Gastrocnemius medialis (tissue), 4 donors: ENCODE measurements around the gene TMIE.

Source experiments
- POLR2A ChIP-seq, 2 donors: fragments of 450-650 bp; IDR thresholded peaks; one replicate each; pipeline ENCODE4 v1.6.1; 2017; ENCODE audit warnings: antibody characterized with exemption in 2 of 2, mild to moderate bottlenecking in 2 of 2, moderate library complexity in 2 of 2
- TF ChIP-seq, protein P1 (sequence below), 5 experiments: fragments of 450-650 bp in 3 of 5; fragments of 200-600 bp in 2 of 5; sonication (generic) in 2 of 5; IDR thresholded peaks in 4 of 5; conservative IDR thresholded peaks in 1 of 5; 1 replicate in 4 of 5; 2 replicates in 1 of 5; pipeline ENCODE4 v1.5.1; 2016 to 2019; ENCODE audit warnings: antibody characterized with exemption in 5 of 5, mild to moderate bottlenecking in 3 of 5, moderate library complexity in 3 of 5

DNA sequence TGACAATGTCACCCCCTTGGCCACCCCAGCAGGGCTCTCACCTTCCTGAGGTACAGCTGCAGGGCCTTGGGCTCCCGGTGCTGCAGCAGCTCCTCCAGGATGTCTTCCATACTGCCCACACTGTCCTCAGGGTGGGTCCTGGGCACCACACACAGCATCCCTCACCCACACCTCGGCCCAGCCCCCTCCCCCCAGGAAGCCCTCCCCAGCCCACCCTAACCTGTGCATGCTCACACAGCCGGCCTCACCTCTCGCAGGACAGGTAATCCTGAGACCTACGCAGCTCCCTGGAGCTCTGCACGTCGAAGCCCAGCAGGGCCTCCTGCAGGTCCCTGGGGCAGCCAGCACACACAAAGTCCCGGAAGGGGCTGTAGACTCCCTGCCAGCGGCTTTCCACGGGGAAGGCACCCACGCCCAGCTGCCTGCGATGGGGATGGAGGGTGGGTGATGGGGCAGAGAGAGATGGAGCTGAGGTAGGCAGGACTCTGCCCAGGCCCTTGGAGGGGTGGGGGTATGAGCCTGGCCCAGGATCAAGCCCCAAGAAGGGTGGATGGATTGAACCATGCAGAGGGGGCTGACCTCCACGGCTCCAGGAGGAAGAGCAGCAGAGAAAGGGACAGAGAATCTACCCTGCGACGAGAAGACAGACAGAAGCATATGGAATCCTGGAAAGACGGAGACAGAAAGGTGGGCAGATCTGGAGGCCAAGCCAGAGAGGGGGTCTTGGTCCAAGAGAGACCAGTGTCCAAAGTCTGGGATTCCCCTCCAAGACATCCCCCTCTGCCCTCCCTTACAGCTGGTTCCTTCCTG lies 24.4 kb upstream of the TMIE start:
- TF ChIP-seq, protein P1, sequence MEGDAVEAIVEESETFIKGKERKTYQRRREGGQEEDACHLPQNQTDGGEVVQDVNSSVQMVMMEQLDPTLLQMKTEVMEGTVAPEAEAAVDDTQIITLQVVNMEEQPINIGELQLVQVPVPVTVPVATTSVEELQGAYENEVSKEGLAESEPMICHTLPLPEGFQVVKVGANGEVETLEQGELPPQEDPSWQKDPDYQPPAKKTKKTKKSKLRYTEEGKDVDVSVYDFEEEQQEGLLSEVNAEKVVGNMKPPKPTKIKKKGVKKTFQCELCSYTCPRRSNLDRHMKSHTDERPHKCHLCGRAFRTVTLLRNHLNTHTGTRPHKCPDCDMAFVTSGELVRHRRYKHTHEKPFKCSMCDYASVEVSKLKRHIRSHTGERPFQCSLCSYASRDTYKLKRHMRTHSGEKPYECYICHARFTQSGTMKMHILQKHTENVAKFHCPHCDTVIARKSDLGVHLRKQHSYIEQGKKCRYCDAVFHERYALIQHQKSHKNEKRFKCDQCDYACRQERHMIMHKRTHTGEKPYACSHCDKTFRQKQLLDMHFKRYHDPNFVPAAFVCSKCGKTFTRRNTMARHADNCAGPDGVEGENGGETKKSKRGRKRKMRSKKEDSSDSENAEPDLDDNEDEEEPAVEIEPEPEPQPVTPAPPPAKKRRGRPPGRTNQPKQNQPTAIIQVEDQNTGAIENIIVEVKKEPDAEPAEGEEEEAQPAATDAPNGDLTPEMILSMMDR (IDR thresholded peaks at IDR 0.05 in 4 of 5, conservative IDR thresholded peaks at IDR 0.05 in 1 of 5): no peak
- TF ChIP-seq POLR2A (IDR thresholded peaks at IDR 0.05): no peak
